Bronchial epithelial cell (primary cell): ENCODE results near the gene CALD1. TPM values are rescaled to one million over a fixed set of nuclear protein-coding genes. Genes with fewer than 3 reads are reported as not detected.
A peak's percentile ranks its signal among the peaks of the same experiment; 100 is the strongest.

Experiments used
- DNase-seq: peaks from one replicate; pipeline ENCODE4 v3.0.0-alpha.2; 2010; ENCODE audit warnings: low read depth
- FAIRE-seq: peaks from 2 replicates; lab custom pipeline; 2011; peaks lifted over from hg19 to GRCh38; lab: Jason Lieb, UNC
- H3K27me3 ChIP-seq: 2 replicates; pipeline ENCODE4 v1.5.1; 2011; ENCODE audit warnings: low read length; ENCODE audit not compliant: control insufficient read depth, insufficient read depth
- H3K36me3 ChIP-seq: 2 replicates; pipeline ENCODE4 v1.5.1; 2011; ENCODE audit warnings: low read length; ENCODE audit not compliant: control insufficient read depth, insufficient read depth
- H3K4me3 ChIP-seq: 2 replicates; pipeline ENCODE4 v1.5.1; 2011; ENCODE audit warnings: mild to moderate bottlenecking, low read depth, low read length, control low read depth
- CTCF ChIP-seq: IDR thresholded peaks from 2 replicates; pipeline ENCODE4 v1.5.1; 2011; ENCODE audit warnings: mild to moderate bottlenecking, moderate library complexity, low read length, control low read depth, inconsistent platforms; ENCODE audit not compliant: insufficient read depth, severe bottlenecking
- total RNA-seq: library from RNA; depleted of rRNA; stranded (reverse); fragments of >200 nt; gene quantifications from 2 replicates; pipeline ENCODE4 v1.2.1, GENCODE V29; 2014

CALD1 gene
- total RNA-seq, 1 donor from 2014 or later: 71.3 TPM

- FAIRE-seq (no peak), DNase-seq (peak; percentile 87)
- H3K4me3 ChIP-seq: no peak overlapping the region
- TF ChIP-seq CTCF: no peak
- no peaks in the 10 kb centered on the region for H3K36me3 ChIP-seq
- no peaks in the 10 kb centered on the region for H3K27me3 ChIP-seq
Measured at GRCh38 chr7:134885967-134886352, 106.5 kb downstream of the CALD1 start.

- Histone ChIP-seq H3K27me3 (no peaks in the 10 kb centered on the region), H3K36me3 (no peaks in the 10 kb centered on the region), H3K4me3 (no peak overlapping the region)
- FAIRE-seq: no peak
- no peak for TF ChIP-seq CTCF
- peak; percentile 56 for DNase-seq
Measured at GRCh38 chr7:134886353-134887057, 107.1 kb downstream of the CALD1 start.

GRCh38 chr7:134887523-134887922, 108.1 kb downstream of the CALD1 start:
- Histone ChIP-seq H3K36me3 (no peaks in the 10 kb centered on the region), H3K27me3 (no peaks in the 10 kb centered on the region), H3K4me3 (no peak overlapping the region)
- no peak for TF ChIP-seq CTCF
- FAIRE-seq: peak; percentile 7
- no peak for DNase-seq

- TF ChIP-seq CTCF: no peak
- no peak overlapping the region for H3K4me3 ChIP-seq
- peak; percentile 68 for DNase-seq
- peak; percentile 60 for FAIRE-seq
- no peaks in the 10 kb centered on the region for H3K36me3 ChIP-seq
- no peaks in the 10 kb centered on the region for H3K27me3 ChIP-seq
Measured at GRCh38 chr7:134888141-134888740, 108.8 kb downstream of the CALD1 start.

GRCh38 chr7:134890246-134891240, 111.1 kb downstream of the CALD1 start:
- DNase-seq (peak; percentile 87), FAIRE-seq (no peak)
- no peaks in the 10 kb centered on the region for H3K36me3 ChIP-seq
- peak overlapping the region; percentile 67 for H3K4me3 ChIP-seq
- TF ChIP-seq CTCF: no peak
- H3K27me3 ChIP-seq: no peaks in the 10 kb centered on the region
